ENCODE measurements around the gene LAMA1.

DNA sequence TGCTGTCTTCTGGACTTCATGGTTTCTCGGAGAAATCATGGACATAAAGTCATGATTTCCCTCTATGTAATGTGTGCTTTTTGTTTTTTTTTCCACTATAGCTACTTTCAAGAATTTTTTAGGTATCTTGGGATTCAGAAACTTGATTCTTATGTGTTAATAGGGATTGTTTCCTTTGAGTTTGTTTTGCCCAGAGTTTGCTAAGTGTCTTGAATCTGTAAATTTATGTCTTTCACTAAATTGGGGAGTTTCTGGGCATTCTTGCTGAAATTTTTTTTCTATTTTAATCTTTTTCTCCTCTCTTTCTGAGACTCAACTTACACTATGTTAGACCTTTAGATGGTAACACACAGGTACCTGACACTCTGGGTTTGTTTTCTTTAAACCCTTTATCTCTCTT is 182.7 kb downstream of the LAMA1 start:
- TF ChIP-seq EZH2 (IDR thresholded peaks at IDR 0.05; ENCODE audit: low read depth, low read length, severe bottlenecking), result no peak
- TF ChIP-seq POLR2AphosphoS5 (IDR thresholded peaks at IDR 0.05; ENCODE audit: low read depth, low read length), result no peak
- TF ChIP-seq RAD21 (IDR thresholded peaks at IDR 0.05 in 1 of 2, conservative IDR thresholded peaks at IDR 0.05 in 1 of 2; ENCODE audit: low read depth in 2 of 2, low read length in 2 of 2), result no peak
- no peak for TF ChIP-seq JUND (IDR thresholded peaks at IDR 0.05; ENCODE audit: low read length)

Data from H1 (cell line).